K562 (cell line): ENCODE measurements around the gene ZFHX2. TPM values are rescaled to one million over a fixed set of nuclear protein-coding genes. Genes with fewer than 3 reads are reported as not detected.

Experiments used
- CCAR2 ChIP-seq: fragments of 200-400 bp; formaldehyde crosslinking; IDR thresholded peaks from 2 replicates; pipeline ENCODE4 v1.6.1; 2017; ENCODE audit warnings: mild to moderate bottlenecking, low read depth, low read length
- DPF2 ChIP-seq: fragments of 450-650 bp; IDR thresholded peaks from 2 replicates; pipeline ENCODE4 v1.6.1; 2016
- ETV6 ChIP-seq, 3 experiments: fragments of 150-350 bp in 1 of 3; sonication (generic) in 1 of 3; formaldehyde crosslinking in 1 of 3; IDR thresholded peaks; 2 replicates each; pipeline versions ENCODE4 v1.6.1 to v1.8.0; 2014 to 2022; ENCODE audit warnings: borderline replicate concordance in 2 of 3, low read depth in 2 of 3, antibody characterized with exemption in 1 of 3, low read length in 1 of 3, mild to moderate bottlenecking in 1 of 3, missing genetic modification reagents in 1 of 3
- HMBOX1 ChIP-seq: sonication (generic); IDR thresholded peaks from 2 replicates; pipeline ENCODE4 v1.6.1; 2016
- MAZ ChIP-seq, 2 experiments: fragments of 450-650 bp in 1 of 2; sonication (generic) in 1 of 2; formaldehyde crosslinking; IDR thresholded peaks in 1 of 2; conservative IDR thresholded peaks in 1 of 2; 2 replicates each; pipeline versions ENCODE4 v1.4.0 to v1.5.0; 2020; ENCODE audit warnings: mild to moderate bottlenecking in 1 of 2, missing genetic modification reagents in 1 of 2
- NFXL1 ChIP-seq: fragments of 450-650 bp; formaldehyde crosslinking; IDR thresholded peaks from 2 replicates; pipeline ENCODE4 v1.4.0; 2021; ENCODE audit warnings: mild to moderate bottlenecking
- PHB2 ChIP-seq: fragments of 450-650 bp; IDR thresholded peaks from 2 replicates; pipeline ENCODE4 v1.6.1; 2017; ENCODE audit warnings: low read depth
- POLR2A ChIP-seq: fragments of 450-650 bp; conservative IDR thresholded peaks from 2 replicates; pipeline ENCODE4 v1.6.1; 2016
- RCOR1 ChIP-seq, 2 experiments: IDR thresholded peaks; 2 replicates each; pipeline ENCODE4 v1.6.1; 2012; ENCODE audit warnings: low read depth in 2 of 2, low read length in 2 of 2, borderline replicate concordance in 1 of 2, improper control_type of control experiment in 1 of 2
- SMC3 ChIP-seq: conservative IDR thresholded peaks from 2 replicates; pipeline ENCODE4 v1.6.1; 2011; ENCODE audit warnings: low read depth, low read length, improper control_type of control experiment; ENCODE audit not compliant: insufficient read depth
- ZEB2 ChIP-seq: fragments of 450-650 bp; IDR thresholded peaks from 2 replicates; pipeline ENCODE4 v1.6.1; 2016
- ZNF175 ChIP-seq: fragments of 200-800 bp; sonication (Bioruptor generic); IDR thresholded peaks from 2 replicates; pipeline ENCODE4 v1.6.1; 2016; ENCODE audit warnings: low read depth, mild to moderate bottlenecking, missing genetic modification characterization, missing compliant biosample characterization
- ZNF197 ChIP-seq: fragments of 200-800 bp; sonication (Bioruptor generic); IDR thresholded peaks from 2 replicates; pipeline ENCODE4 v1.6.1; 2016; ENCODE audit warnings: low read depth, missing genetic modification characterization, missing compliant biosample characterization
- ZNF41 ChIP-seq: fragments of 250-450 bp; sonication (Bioruptor Pico); conservative IDR thresholded peaks from 2 replicates; pipeline ENCODE4 v1.4.0; 2020; ENCODE audit warnings: mild to moderate bottlenecking
- ZNF436 ChIP-seq: fragments of 250-450, 450-650 bp; sonication (Bioruptor Pico); formaldehyde crosslinking; IDR thresholded peaks from 2 replicates; pipeline ENCODE4 v1.7.0; 2020; ENCODE audit warnings: mild to moderate bottlenecking
- ZNF586 ChIP-seq: fragments of 450-650 bp; formaldehyde crosslinking; conservative IDR thresholded peaks from 2 replicates; pipeline ENCODE4 v1.4.0; 2020; ENCODE audit warnings: mild to moderate bottlenecking, moderate library complexity
- polyA plus RNA-seq, 8 experiments: library from polyadenylated mRNA; depleted of rRNA in 4 of 8; stranded (reverse) in 5 of 8; unstranded in 3 of 8; fragments of >200 nt; fragmentation: Nextera tagmentation in 2 of 8; fragmentation: Illumina TruSeq in 1 of 8; extraction: Ambion mirVana in 2 of 8; extraction: Trizol in 1 of 8; gene quantifications; 2 replicates each; pipeline versions ENCODE4 v1.2.1 to v1.2.3, GENCODE V29; 2011 to 2014; ENCODE audit warnings: inconsistent platforms in 1 of 8, missing spikeins in 1 of 8
- total RNA-seq, 7 experiments: library from RNA; depleted of rRNA in 6 of 7; stranded (reverse); fragments of >200 nt in 6 of 7; fragmentation: Illumina TruSeq in 2 of 7; extraction: Trizol in 2 of 7; gene quantifications; 2 replicates each; pipeline versions ENCODE4 v1.2.1 to v1.2.3, GENCODE V29; 2011 to 2021; ENCODE audit warnings: low replicate concordance in 1 of 7
- TF ChIP-seq, protein P1 (sequence below), 3 experiments: fragments of 200-800 bp in 1 of 3; sonication (Bioruptor generic) in 1 of 3; sonication (generic) in 1 of 3; formaldehyde crosslinking in 1 of 3; IDR thresholded peaks; 2 replicates each; pipeline versions ENCODE4 v1.6.1 to v1.8.0; 2016 to 2022; ENCODE audit warnings: mild to moderate bottlenecking in 2 of 3, missing compliant biosample characterization in 2 of 3, missing genetic modification characterization in 2 of 3, missing genetic modification reagents in 1 of 3
- TF ChIP-seq, protein P2 (sequence below): conservative IDR thresholded peaks from 2 replicates; pipeline ENCODE4 v1.6.1; 2011; ENCODE audit warnings: low read depth, mild to moderate bottlenecking, low read length; ENCODE audit not compliant: control insufficient read depth
- TF ChIP-seq, protein P3 (sequence below): sonication (generic); formaldehyde crosslinking; IDR thresholded peaks from 2 replicates; pipeline ENCODE4 v1.8.0; 2022; ENCODE audit warnings: mild to moderate bottlenecking, missing genetic modification reagents

ZFHX2 gene
- total and polyA plus RNA-seq, 9 of the 15 experiments (the other 6 are each of a cell fraction or from before 2014, with no cell fraction given) = 0.06 to 0.11 (median 0.11) TPM; not detected in 4

- TF ChIP-seq, protein P1, sequence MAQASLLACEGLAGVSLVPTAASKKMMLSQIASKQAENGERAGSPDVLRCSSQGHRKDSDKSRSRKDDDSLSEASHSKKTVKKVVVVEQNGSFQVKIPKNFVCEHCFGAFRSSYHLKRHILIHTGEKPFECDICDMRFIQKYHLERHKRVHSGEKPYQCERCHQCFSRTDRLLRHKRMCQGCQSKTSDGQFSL (CRISPR knock-in tag; IDR thresholded peaks at IDR 0.05) = no peak
- TF ChIP-seq, protein P1 (tag; IDR thresholded peaks at IDR 0.05) = no peak
- TF ChIP-seq NFXL1 (CRISPR knock-in tag) (no peak), HMBOX1 (no peak), DPF2 (no peak), ZEB2 (no peak), MAZ (CRISPR knock-in tag; conservative IDR thresholded peaks at IDR 0.05 in 1 of 2, IDR thresholded peaks at IDR 0.05 in 1 of 2) (0 out of 4 replicates have a peak, but pooled peaks of 1 of the 2 experiments have one; percentile 22), ZNF41 (CRISPR knock-in tag) (no peak), ZNF175 (CRISPR knock-in tag) (no peak), SMC3 (0 out of 2 replicates have a peak, but pooled peaks have one; percentile 33), ZNF586 (no peak), PHB2 (no peak), CCAR2 (no peak), POLR2A (no peak), RCOR1 (IDR thresholded peaks at IDR 0.05; ENCODE audit: borderline replicate concordance in 1 of 2, low read depth in 2 of 2, low read length in 2 of 2) (no peak), ZNF436 (CRISPR knock-in tag) (no peak), ETV6 (IDR thresholded peaks at IDR 0.05; ENCODE audit: borderline replicate concordance in 1 of 2, low read depth in 2 of 2, low read length in 1 of 2) (no peak), ETV6 (CRISPR knock-in tag; IDR thresholded peaks at IDR 0.05; ENCODE audit: borderline replicate concordance) (no peak), ZNF197 (CRISPR knock-in tag) (no peak)
- TF ChIP-seq, protein P2, sequence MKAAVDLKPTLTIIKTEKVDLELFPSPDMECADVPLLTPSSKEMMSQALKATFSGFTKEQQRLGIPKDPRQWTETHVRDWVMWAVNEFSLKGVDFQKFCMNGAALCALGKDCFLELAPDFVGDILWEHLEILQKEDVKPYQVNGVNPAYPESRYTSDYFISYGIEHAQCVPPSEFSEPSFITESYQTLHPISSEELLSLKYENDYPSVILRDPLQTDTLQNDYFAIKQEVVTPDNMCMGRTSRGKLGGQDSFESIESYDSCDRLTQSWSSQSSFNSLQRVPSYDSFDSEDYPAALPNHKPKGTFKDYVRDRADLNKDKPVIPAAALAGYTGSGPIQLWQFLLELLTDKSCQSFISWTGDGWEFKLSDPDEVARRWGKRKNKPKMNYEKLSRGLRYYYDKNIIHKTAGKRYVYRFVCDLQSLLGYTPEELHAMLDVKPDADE = no peak
- TF ChIP-seq, protein P3, sequence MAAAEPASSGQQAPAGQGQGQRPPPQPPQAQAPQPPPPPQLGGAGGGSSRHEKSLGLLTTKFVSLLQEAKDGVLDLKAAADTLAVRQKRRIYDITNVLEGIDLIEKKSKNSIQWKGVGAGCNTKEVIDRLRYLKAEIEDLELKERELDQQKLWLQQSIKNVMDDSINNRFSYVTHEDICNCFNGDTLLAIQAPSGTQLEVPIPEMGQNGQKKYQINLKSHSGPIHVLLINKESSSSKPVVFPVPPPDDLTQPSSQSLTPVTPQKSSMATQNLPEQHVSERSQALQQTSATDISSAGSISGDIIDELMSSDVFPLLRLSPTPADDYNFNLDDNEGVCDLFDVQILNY (CRISPR knock-in tag) = no peak
Observed at GRCh38 chr14:23539248-23540140, 12.1 kb downstream of the ZFHX2 start (continued).
